Neural cell (in vitro differentiated cells): ENCODE data around the gene DYNC2H1. TPM values are rescaled to one million over a fixed set of nuclear protein-coding genes. Genes with fewer than 3 reads are reported as not detected.

Source experiments
- H2AFZ ChIP-seq: fragments of 200-600, 300-800 bp; sonication (generic), shearing (Covaris generic); 2 replicates; pipeline ENCODE4 v1.6.0; 2014; ENCODE audit warnings: low read depth, mild to moderate bottlenecking, antibody characterized with exemption, low read length, moderate library complexity
- H3F3A ChIP-seq: fragments of 200-600 bp; shearing (Covaris generic); 2 replicates; pipeline ENCODE4 v1.6.1; 2016; ENCODE audit warnings: mild to moderate bottlenecking, moderate library complexity, mixed read lengths, antibody characterized with exemption, low read length; ENCODE audit not compliant: insufficient read depth, poor library complexity, severe bottlenecking
- H3K27ac ChIP-seq: fragments of 200-600, 300-800 bp; sonication (generic), shearing (Covaris generic); 2 replicates; pipeline ENCODE4 v1.5.1; 2014; ENCODE audit warnings: mild to moderate bottlenecking, low read length, moderate library complexity
- H3K27me3 ChIP-seq: fragments of 300-800, 200-600 bp; sonication (generic), shearing (Covaris generic); 2 replicates; pipeline ENCODE4 v1.6.0; 2014; ENCODE audit warnings: mild to moderate bottlenecking, low read depth, low read length, moderate library complexity; ENCODE audit not compliant: insufficient read depth
- H3K36me3 ChIP-seq: fragments of 300-800, 200-600 bp; sonication (generic), shearing (Covaris generic); 2 replicates; pipeline ENCODE4 v1.5.1; 2014; ENCODE audit warnings: mild to moderate bottlenecking, antibody characterized with exemption, low read length, moderate library complexity; ENCODE audit not compliant: insufficient read depth
- H3K4me2 ChIP-seq: fragments of 300-800, 200-600 bp; sonication (generic), shearing (Covaris generic); 2 replicates; pipeline ENCODE4 v1.6.0; 2014; ENCODE audit warnings: mild to moderate bottlenecking, low read length
- H3K4me3 ChIP-seq: fragments of 300-800, 200-600 bp; sonication (generic), shearing (Covaris generic); 2 replicates; pipeline ENCODE4 v1.5.1; 2014; ENCODE audit warnings: mild to moderate bottlenecking, low read length, moderate library complexity
- H3K79me2 ChIP-seq: fragments of 200-600 bp; shearing (Covaris generic); replicated peaks from 2 replicates; pipeline ENCODE4 v1.6.0; 2014; ENCODE audit warnings: mild to moderate bottlenecking, low read length, moderate library complexity; ENCODE audit not compliant: insufficient read depth
- H3K9ac ChIP-seq: fragments of 300-800, 200-600 bp; sonication (generic), shearing (Covaris generic); 2 replicates; pipeline ENCODE4 v1.6.1; 2016; ENCODE audit warnings: mild to moderate bottlenecking, low read length, mixed read lengths
- H3K9me2 ChIP-seq: fragments of 200-600 bp; shearing (Covaris generic); 2 replicates; pipeline ENCODE4 v1.6.1; 2016; ENCODE audit warnings: mild to moderate bottlenecking, low read length, mixed read lengths; ENCODE audit not compliant: insufficient read depth
- H3K9me3 ChIP-seq: fragments of 200-600, 300-800 bp; sonication (generic), shearing (Covaris generic); 2 replicates; pipeline ENCODE4 v1.6.1; 2016; ENCODE audit warnings: mild to moderate bottlenecking, mixed run types, low read length, moderate library complexity, mixed read lengths
- H4K20me1 ChIP-seq: fragments of 200-600 bp; shearing (Covaris generic); 2 replicates; pipeline ENCODE4 v1.6.1; 2016; ENCODE audit warnings: mild to moderate bottlenecking, mixed run types; ENCODE audit not compliant: insufficient read depth
- CTCF ChIP-seq: fragments of 450-650 bp; IDR thresholded peaks from 2 replicates; pipeline ENCODE4 v1.5.1; 2014; ENCODE audit warnings: antibody characterized with exemption, mild to moderate bottlenecking, moderate library complexity; ENCODE audit not compliant: poor library complexity, severe bottlenecking
- EP300 ChIP-seq: fragments of 450-650 bp; conservative IDR thresholded peaks from 2 replicates; pipeline ENCODE4 v1.6.1; 2014; ENCODE audit warnings: antibody characterized with exemption, mild to moderate bottlenecking, moderate library complexity; ENCODE audit not compliant: poor library complexity, severe bottlenecking
- EZH2 ChIP-seq: fragments of 200-600, 300-800 bp; shearing (Covaris generic), sonication (generic); IDR thresholded peaks from 2 replicates; pipeline ENCODE4 v1.6.1; 2014; ENCODE audit warnings: antibody characterized with exemption, low read length, borderline replicate concordance, mild to moderate bottlenecking; ENCODE audit not compliant: insufficient read depth, poor library complexity, severe bottlenecking
- MXI1 ChIP-seq: fragments of 450-650 bp; conservative IDR thresholded peaks from 2 replicates; pipeline ENCODE4 v1.6.1; 2014; ENCODE audit warnings: antibody characterized with exemption, mild to moderate bottlenecking; ENCODE audit not compliant: poor library complexity, severe bottlenecking
- POLR2AphosphoS5 ChIP-seq: IDR thresholded peaks from 2 replicates; pipeline ENCODE4 v1.6.1; 2012
- RAD21 ChIP-seq: fragments of 450-650 bp; conservative IDR thresholded peaks from 2 replicates; pipeline ENCODE4 v1.6.1; 2014; ENCODE audit warnings: antibody characterized with exemption, mild to moderate bottlenecking, moderate library complexity
- REST ChIP-seq: IDR thresholded peaks from 2 replicates; pipeline ENCODE4 v1.6.1; 2012; ENCODE audit warnings: borderline replicate concordance
- SMC3 ChIP-seq: fragments of 450-650 bp; conservative IDR thresholded peaks from 2 replicates; pipeline ENCODE4 v1.6.1; 2014; ENCODE audit warnings: antibody characterized with exemption, mild to moderate bottlenecking, moderate library complexity; ENCODE audit not compliant: poor library complexity
- TAF1 ChIP-seq: IDR thresholded peaks from 2 replicates; pipeline ENCODE4 v1.6.1; 2012; ENCODE audit warnings: low read depth
- polyA plus RNA-seq: library from polyadenylated mRNA; depleted of rRNA; stranded (reverse); fragments of >200 nt; gene quantifications from 2 replicates; pipeline ENCODE4 v1.2.3, GENCODE V29; 2014

Gene DYNC2H1
- polyA plus RNA-seq, 1 donor from 2014 or later, result 14.1 TPM

- Histone ChIP-seq H3K9me3 (no peaks in the 10 kb centered on the region), H3K4me3 (no peak overlapping the region), H3K9me2 (no peaks in the 10 kb centered on the region), H3K27me3 (no peaks in the 10 kb centered on the region), H3K9ac (no peak overlapping the region), H4K20me1 (no peaks in the 10 kb centered on the region), H3K79me2 (no peaks in the 10 kb centered on the region), H3K27ac (no peak overlapping the region), H3K4me2 (no peak overlapping the region), H2AFZ (no peak overlapping the region), H3F3A (no peaks in the 10 kb centered on the region), H3K36me3 (no peaks in the 10 kb centered on the region)
- TF ChIP-seq SMC3 (no peak), REST (no peak), CTCF (no peak)
Measured at GRCh38 chr11:103453915-103454709, 344.9 kb downstream of the DYNC2H1 start.

DNA sequence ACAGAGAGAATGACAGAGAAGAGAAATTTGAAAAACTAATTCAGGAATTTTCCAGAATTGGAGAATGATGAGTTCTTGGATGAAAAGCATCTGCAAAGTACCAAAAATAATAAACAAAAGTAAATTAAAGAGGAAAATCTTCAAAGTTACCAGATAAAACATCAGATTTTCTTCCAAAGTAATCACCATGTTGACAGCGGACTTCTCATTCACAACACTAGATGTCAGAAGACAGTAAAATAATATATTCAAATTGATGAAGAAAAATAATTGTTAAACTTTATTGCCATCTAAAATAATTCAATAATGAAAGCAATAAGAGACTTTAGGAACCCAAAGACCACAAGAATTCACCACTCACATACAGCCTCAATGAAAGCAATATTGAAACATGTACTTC is 355.2 kb downstream of the DYNC2H1 start:
- Histone ChIP-seq H3K27ac (no peak overlapping the region), H3K9me3 (no peaks in the 10 kb centered on the region), H2AFZ (no peak overlapping the region), H3K9ac (no peak overlapping the region), H3K36me3 (no peaks in the 10 kb centered on the region), H3K9me2 (no peaks in the 10 kb centered on the region), H3F3A (no peaks in the 10 kb centered on the region), H4K20me1 (no peaks in the 10 kb centered on the region), H3K27me3 (no peaks in the 10 kb centered on the region), H3K79me2 (no peaks in the 10 kb centered on the region), H3K4me3 (no peak overlapping the region), H3K4me2 (no peak overlapping the region)
- no peak for TF ChIP-seq RAD21

- H3K9me2 ChIP-seq, result no peaks in the 10 kb centered on the region
- no peak overlapping the region for H3K4me2 ChIP-seq
- H3K4me3 ChIP-seq, result no peak overlapping the region
- H3K27ac ChIP-seq, result no peak overlapping the region
- H2AFZ ChIP-seq, result no peak overlapping the region
- no peaks in the 10 kb centered on the region for H3K9me3 ChIP-seq
- no peak overlapping the region for H3K9ac ChIP-seq
- no peaks in the 10 kb centered on the region for H3K27me3 ChIP-seq
- no peaks in the 10 kb centered on the region for H3K36me3 ChIP-seq
- no peaks in the 10 kb centered on the region for H3F3A ChIP-seq
- no peaks in the 10 kb centered on the region for H4K20me1 ChIP-seq
- TF ChIP-seq REST, result no peak
- TF ChIP-seq MXI1, result no peak
- no peak for TF ChIP-seq TAF1
- no peak for TF ChIP-seq SMC3
- TF ChIP-seq EZH2, result no peak
- TF ChIP-seq EP300, result no peak
- TF ChIP-seq CTCF, result no peak
- TF ChIP-seq POLR2AphosphoS5, result no peak
- TF ChIP-seq RAD21, result no peak
- no peaks in the 10 kb centered on the region for H3K79me2 ChIP-seq
Measured at GRCh38 chr11:103465555-103466140, 356.4 kb downstream of the DYNC2H1 start.
